Trophoblast cell (in vitro differentiated cells and primary cell): Measurements from ENCODE around the gene TBC1D5.

Source experiments
- DNase-seq, 2 donors: peaks; one replicate each; pipeline ENCODE4 v3.0.0-alpha.2; 2016
- H2AFZ ChIP-seq: 2 replicates; pipeline ENCODE4 v1.6.1; 2013; ENCODE audit warnings: low read length, moderate library complexity, mild to moderate bottlenecking; ENCODE audit not compliant: insufficient read depth, poor library complexity
- H2AK5ac ChIP-seq: 2 replicates; pipeline ENCODE4 v1.6.1; 2013; ENCODE audit warnings: mild to moderate bottlenecking, low read length
- H2BK120ac ChIP-seq: 2 replicates; pipeline ENCODE4 v1.6.1; 2013; ENCODE audit warnings: low read length, mild to moderate bottlenecking, moderate library complexity; ENCODE audit not compliant: insufficient read depth, poor library complexity
- H2BK12ac ChIP-seq: 2 replicates; pipeline ENCODE4 v1.6.1; 2013; ENCODE audit warnings: mild to moderate bottlenecking, low read length, moderate library complexity
- H2BK5ac ChIP-seq: 2 replicates; pipeline ENCODE4 v1.6.1; 2013; ENCODE audit warnings: low read length, low read depth, moderate library complexity, mild to moderate bottlenecking; ENCODE audit not compliant: poor library complexity
- H3K14ac ChIP-seq: 2 replicates; pipeline ENCODE4 v1.6.1; 2013; ENCODE audit warnings: mild to moderate bottlenecking, low read length
- H3K18ac ChIP-seq: 2 replicates; pipeline ENCODE4 v1.6.1; 2013; ENCODE audit warnings: mild to moderate bottlenecking, low read length
- H3K23ac ChIP-seq: 2 replicates; pipeline ENCODE4 v1.6.1; 2013; ENCODE audit warnings: low read length
- H3K27ac ChIP-seq: 2 replicates; pipeline ENCODE4 v1.5.1; 2013; ENCODE audit warnings: low read depth, mild to moderate bottlenecking, inconsistent platforms, low read length, moderate library complexity
- H3K27me3 ChIP-seq: 2 replicates; pipeline ENCODE4 v1.6.1; 2013; ENCODE audit warnings: inconsistent platforms, mild to moderate bottlenecking, low read length, moderate library complexity; ENCODE audit not compliant: insufficient read depth
- H3K36me3 ChIP-seq, 2 experiments: 1 replicate in 1 of 2; 2 replicates in 1 of 2; pipeline ENCODE4 v1.6.1; 2013; ENCODE audit warnings: low read length in 2 of 2, mild to moderate bottlenecking in 2 of 2, moderate library complexity in 1 of 2; ENCODE audit not compliant: insufficient read depth in 2 of 2, control insufficient read depth in 1 of 2
- H3K4ac ChIP-seq: 2 replicates; pipeline ENCODE4 v1.6.1; 2013; ENCODE audit warnings: low read depth, mild to moderate bottlenecking, low read length, moderate library complexity
- H3K4me1 ChIP-seq, 2 experiments: 1 replicate in 1 of 2; 2 replicates in 1 of 2; pipeline ENCODE4 v1.6.1; 2013; ENCODE audit warnings: low read length in 2 of 2, mild to moderate bottlenecking in 2 of 2, moderate library complexity in 1 of 2; ENCODE audit not compliant: insufficient read depth in 2 of 2, control insufficient read depth in 1 of 2
- H3K4me2 ChIP-seq: 2 replicates; pipeline ENCODE4 v1.6.1; 2013; ENCODE audit warnings: inconsistent platforms, mild to moderate bottlenecking, low read length, moderate library complexity
- H3K4me3 ChIP-seq: 2 replicates; pipeline ENCODE4 v1.5.1; 2013; ENCODE audit warnings: mild to moderate bottlenecking, low read depth, low read length, inconsistent platforms
- H3K79me1 ChIP-seq: one replicate; pipeline ENCODE4 v1.6.1; 2013; ENCODE audit warnings: low read length
- H3K79me2 ChIP-seq: 2 replicates; pipeline ENCODE4 v1.6.1; 2013; ENCODE audit warnings: low read length, mild to moderate bottlenecking; ENCODE audit not compliant: control insufficient read depth, insufficient read depth, poor library complexity
- H3K9ac ChIP-seq: 2 replicates; pipeline ENCODE4 v1.6.1; 2013; ENCODE audit warnings: mild to moderate bottlenecking, low read length
- H3K9me3 ChIP-seq: 2 replicates; pipeline ENCODE4 v1.6.1; 2013; ENCODE audit warnings: low read depth, mild to moderate bottlenecking, control low read depth, inconsistent platforms, low read length; ENCODE audit not compliant: insufficient read depth
- H4K12ac ChIP-seq: 2 replicates; pipeline ENCODE4 v1.6.1; 2013; ENCODE audit warnings: low read depth, mild to moderate bottlenecking, low read length, moderate library complexity
- H4K8ac ChIP-seq: 2 replicates; pipeline ENCODE4 v1.6.1; 2013; ENCODE audit warnings: low read depth, mild to moderate bottlenecking, low read length, moderate library complexity
- H4K91ac ChIP-seq: one replicate; pipeline ENCODE4 v1.6.1; 2013; ENCODE audit warnings: low read depth, mild to moderate bottlenecking, low read length, moderate library complexity
- WGBS: extraction: QIAGEN DNeasy Blood & Tissue Kit; methylation state at CpG from one replicate; pipeline ENCODE4 v1.1.7; 2013; ENCODE audit warnings: missing lambda C conversion rate; ENCODE audit not compliant: insufficient read length, insufficient coverage; ENCODE audit errors: extremely low coverage; 5-methylcytosine and 5-hydroxymethylcytosine counted together

The TBC1D5 gene

DNA sequence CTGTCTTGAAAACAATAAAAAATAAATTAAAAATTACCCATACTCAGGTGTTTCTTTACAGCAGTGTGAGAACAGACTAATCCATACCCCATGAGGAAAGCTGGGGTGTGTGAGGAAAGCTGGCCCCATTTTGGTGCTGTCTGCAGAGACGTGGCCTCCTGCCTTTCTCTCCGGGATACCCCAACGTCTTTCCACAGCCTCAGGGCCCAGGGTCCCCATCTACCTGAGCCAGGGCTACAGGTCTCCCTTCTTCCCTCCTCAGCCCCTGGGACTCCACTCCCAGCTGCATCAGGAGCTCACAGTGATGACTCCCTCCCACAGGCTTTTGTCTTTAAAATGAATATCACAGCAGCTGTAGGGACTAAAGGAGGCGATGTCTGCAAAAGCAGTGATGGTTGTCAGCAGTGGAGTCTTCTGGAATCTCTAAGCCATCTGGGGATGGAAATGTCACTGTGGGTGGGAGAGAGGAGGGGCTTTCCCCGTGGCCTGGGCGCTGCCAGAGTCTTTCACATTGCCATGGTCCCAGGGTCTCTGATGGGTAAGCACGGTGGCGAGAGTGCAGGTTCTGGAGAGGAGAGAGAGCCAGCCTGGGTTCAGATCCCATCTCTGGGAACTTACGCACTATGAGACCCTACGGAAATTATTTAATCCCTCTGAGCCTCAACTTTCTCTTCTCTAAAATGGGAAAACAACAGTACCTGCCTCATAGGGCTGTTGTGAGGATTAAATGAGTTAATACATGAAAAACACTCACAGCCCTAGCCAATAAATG is 598.4 kb downstream of the TBC1D5 start:
- H3K4ac ChIP-seq: no peak overlapping the region
- H3K9me3 ChIP-seq: peaks cover 3% of the 10 kb centered on the region
- no peak overlapping the region for H3K27ac ChIP-seq
- H3K27me3 ChIP-seq: no peaks in the 10 kb centered on the region
- H3K4me1 ChIP-seq: no peaks in the 10 kb centered on the region
- no peak overlapping the region for H3K9ac ChIP-seq
- H3K18ac ChIP-seq: no peak overlapping the region
- H2AK5ac ChIP-seq: no peak overlapping the region
- no peak overlapping the region for H4K91ac ChIP-seq
- no peak overlapping the region for H2BK12ac ChIP-seq
- no peaks in the 10 kb centered on the region for H3K79me1 ChIP-seq
- H3K4me3 ChIP-seq: no peak overlapping the region
- H3K4me2 ChIP-seq: no peak overlapping the region
- H4K8ac ChIP-seq: no peak overlapping the region
- no peak overlapping the region for H2AFZ ChIP-seq
- no peak overlapping the region for H2BK5ac ChIP-seq
- H3K36me3 ChIP-seq: no peaks in the 10 kb centered on the region
- H3K14ac ChIP-seq: no peak overlapping the region
- H3K23ac ChIP-seq: no peak overlapping the region
- no peak overlapping the region for H4K12ac ChIP-seq
- H3K79me2 ChIP-seq: no peaks in the 10 kb centered on the region
- H2BK120ac ChIP-seq: no peak overlapping the region
- no CpG with 5 or more reads among the region's 10 CpGs for WGBS
- DNase-seq: no peak

- H2AFZ ChIP-seq: no peak overlapping the region
- WGBS: no CpG with 5 or more reads among the region's 10 CpGs
- no peaks in the 10 kb centered on the region for H3K79me1 ChIP-seq
- DNase-seq: no peak
- H3K4me2 ChIP-seq: no peak overlapping the region
- H4K91ac ChIP-seq: no peak overlapping the region
- no peak overlapping the region for H4K12ac ChIP-seq
- H3K4ac ChIP-seq: no peak overlapping the region
- no peak overlapping the region for H3K18ac ChIP-seq
- no peaks in the 10 kb centered on the region for H3K27me3 ChIP-seq
- H3K14ac ChIP-seq: no peak overlapping the region
- H3K4me3 ChIP-seq: no peak overlapping the region
- H4K8ac ChIP-seq: no peak overlapping the region
- no peak overlapping the region for H2AK5ac ChIP-seq
- no peak overlapping the region for H2BK120ac ChIP-seq
- H3K9me3 ChIP-seq: peaks cover 3% of the 10 kb centered on the region
- no peak overlapping the region for H2BK5ac ChIP-seq
- H3K4me1 ChIP-seq: no peaks in the 10 kb centered on the region
- H3K9ac ChIP-seq: no peak overlapping the region
- H3K27ac ChIP-seq: no peak overlapping the region
- H2BK12ac ChIP-seq: no peak overlapping the region
- no peaks in the 10 kb centered on the region for H3K36me3 ChIP-seq
- H3K79me2 ChIP-seq: no peaks in the 10 kb centered on the region
- no peak overlapping the region for H3K23ac ChIP-seq
Measured at GRCh38 chr3:17142516-17142915, 599.9 kb downstream of the TBC1D5 start.

- no peaks in the 10 kb centered on the region for H3K27me3 ChIP-seq
- no peak overlapping the region for H3K27ac ChIP-seq
- no peak overlapping the region for H3K14ac ChIP-seq
- H2AFZ ChIP-seq: no peak overlapping the region
- no peak overlapping the region for H3K23ac ChIP-seq
- no peak overlapping the region for H4K12ac ChIP-seq
- no peak overlapping the region for H3K18ac ChIP-seq
- H4K91ac ChIP-seq: no peak overlapping the region
- H2BK5ac ChIP-seq: no peak overlapping the region
- H2BK12ac ChIP-seq: no peak overlapping the region
- peaks cover 8% of the 10 kb centered on the region for H3K9me3 ChIP-seq
- no peaks in the 10 kb centered on the region for H3K79me2 ChIP-seq
- H3K36me3 ChIP-seq: no peaks in the 10 kb centered on the region
- H2BK120ac ChIP-seq: no peak overlapping the region
- H3K4me1 ChIP-seq: no peaks in the 10 kb centered on the region
- H3K4me3 ChIP-seq: peak overlapping the region; percentile 51
- DNase-seq: no peak
- no peak overlapping the region for H3K9ac ChIP-seq
- H2AK5ac ChIP-seq: no peak overlapping the region
- no peak overlapping the region for H3K4ac ChIP-seq
- H4K8ac ChIP-seq: no peak overlapping the region
- H3K79me1 ChIP-seq: no peaks in the 10 kb centered on the region
- no CpG with 5 or more reads among the region's 4 CpGs for WGBS
- no peak overlapping the region for H3K4me2 ChIP-seq
Measured at GRCh38 chr3:17141699-17142098, 600.7 kb downstream of the TBC1D5 start.

DNA sequence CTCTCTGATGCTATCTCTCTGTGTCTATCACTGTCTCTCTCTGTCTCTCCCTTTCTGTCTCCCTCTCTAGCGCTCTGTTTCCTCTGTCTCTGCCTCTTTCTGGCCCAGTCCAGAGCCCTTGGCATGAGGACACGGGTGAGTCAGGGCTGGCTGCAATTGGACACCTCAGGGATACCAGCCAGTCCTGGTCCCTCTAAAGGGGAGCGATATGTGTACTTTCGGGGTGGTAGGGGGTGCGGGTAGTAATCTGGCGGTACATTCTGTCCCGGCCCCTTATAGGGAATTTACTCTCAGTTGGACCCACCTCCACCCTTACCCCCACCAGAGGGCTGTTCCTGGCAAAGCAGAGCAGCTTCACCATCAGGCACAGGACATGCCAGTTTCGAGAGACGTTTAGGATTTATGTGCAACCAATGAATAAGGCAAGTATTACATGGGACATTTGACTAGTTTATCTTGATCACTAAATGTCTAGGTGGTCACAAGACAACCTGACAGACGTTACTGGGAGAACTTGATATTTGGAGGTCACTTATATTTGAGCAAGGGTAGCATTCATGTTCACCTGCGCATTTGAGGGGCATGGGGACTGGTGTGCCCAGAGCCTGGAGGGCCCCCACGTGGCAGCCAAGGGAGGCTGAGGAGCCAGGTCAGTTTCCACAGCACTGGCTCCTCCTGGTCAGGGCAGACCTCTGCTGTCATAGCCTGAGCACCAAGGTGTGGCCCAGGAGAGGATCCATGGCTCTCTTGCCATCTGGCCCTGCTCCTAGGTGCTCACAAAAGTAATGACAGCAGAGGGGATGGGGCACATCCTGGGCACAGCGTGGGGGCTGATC is 601.5 kb downstream of the TBC1D5 start:
- Histone ChIP-seq H3K27ac (no peak overlapping the region), H3K79me1 (no peaks in the 10 kb centered on the region), H3K79me2 (no peaks in the 10 kb centered on the region), H3K9me3 (peaks cover 11% of the 10 kb centered on the region), H3K4me3 (no peak overlapping the region), H4K91ac (no peak overlapping the region), H2AFZ (no peak overlapping the region), H4K8ac (no peak overlapping the region), H3K36me3 (no peaks in the 10 kb centered on the region), H3K18ac (no peak overlapping the region), H3K4ac (no peak overlapping the region), H3K4me1 (no peaks in the 10 kb centered on the region), H2BK120ac (no peak overlapping the region), H3K14ac (no peak overlapping the region), H4K12ac (no peak overlapping the region), H3K4me2 (no peak overlapping the region), H2AK5ac (no peak overlapping the region), H3K27me3 (no peaks in the 10 kb centered on the region), H2BK12ac (no peak overlapping the region), H3K9ac (no peak overlapping the region), H2BK5ac (no peak overlapping the region), H3K23ac (no peak overlapping the region)
- no peak for DNase-seq
- no CpG with 5 or more reads among the region's 13 CpGs for WGBS
